ENCODE data around the gene ABL2. TPM values are rescaled to one million over a fixed set of nuclear protein-coding genes. Genes with fewer than 3 reads are reported as not detected.
"Not testable (repeated sequence)": the region's sequence is repeated elsewhere in the genome, so short reads cannot be mapped to it uniquely, and the experiment has no call there.

ABL2 gene
- polyA plus RNA-seq, 4 donors = 8.8 to 12.9 (median 10.5) TPM

DNA sequence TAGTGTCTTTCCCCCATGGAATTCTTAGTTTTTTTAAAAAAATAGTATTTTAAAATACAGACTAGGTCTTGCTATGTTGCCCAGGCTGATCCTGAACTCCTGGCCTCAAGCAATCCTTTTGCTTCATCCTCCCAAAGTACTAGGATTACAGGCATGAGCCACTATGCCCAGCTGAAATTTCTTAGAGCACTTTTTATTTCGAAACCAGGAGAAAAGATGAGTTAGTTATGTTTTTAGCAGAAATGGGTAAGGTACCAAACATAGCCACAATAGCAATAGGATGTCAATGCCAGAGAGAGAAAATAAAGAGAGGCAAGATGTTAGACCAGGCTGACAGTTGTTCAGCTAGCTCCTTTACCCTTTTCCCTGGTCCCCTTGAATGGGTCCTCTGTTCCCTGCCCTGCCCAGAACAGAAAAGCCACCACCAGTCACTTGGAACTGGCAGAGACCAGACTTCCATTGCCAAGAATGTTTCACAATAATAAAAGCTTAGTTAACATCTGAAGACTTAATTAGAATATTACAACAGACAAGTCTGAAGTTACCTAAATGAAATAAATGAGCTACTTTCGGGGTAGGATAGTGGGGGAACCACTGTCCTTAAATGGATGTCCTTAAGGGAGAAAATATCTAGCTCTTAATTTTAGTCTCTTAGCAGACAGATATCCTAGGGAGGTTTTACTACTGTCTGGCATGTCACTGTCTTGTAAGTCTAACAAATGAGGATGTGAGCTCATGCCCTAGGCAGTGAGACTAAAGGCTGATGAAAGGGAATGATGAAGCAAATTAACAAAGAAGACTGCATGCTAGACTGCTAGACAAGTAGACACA is 54.3 kb downstream of the ABL2 start:
- DNase-seq (ENCODE audit: low read depth in 4 of 4, low spot score in 2 of 4) = no peak

DNA sequence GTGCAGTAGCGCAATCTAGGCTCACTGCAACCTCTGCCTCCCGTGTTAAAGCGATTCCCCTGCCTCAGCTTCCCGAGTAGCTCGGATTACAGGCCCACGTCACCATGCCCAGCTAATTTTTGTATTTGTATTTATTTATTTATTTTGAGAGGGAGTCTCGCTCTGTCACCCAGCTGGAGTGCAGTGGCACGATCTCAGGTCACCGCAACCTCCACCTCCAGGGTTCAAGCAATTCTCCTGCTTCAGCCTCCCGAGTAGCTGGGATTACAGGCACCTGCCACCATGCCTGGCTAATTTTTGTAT is 59.1 kb downstream of the ABL2 start:
- not testable (repeated sequence) for DNase-seq (ENCODE audit: low read depth in 4 of 4, low spot score in 2 of 4)

DNA sequence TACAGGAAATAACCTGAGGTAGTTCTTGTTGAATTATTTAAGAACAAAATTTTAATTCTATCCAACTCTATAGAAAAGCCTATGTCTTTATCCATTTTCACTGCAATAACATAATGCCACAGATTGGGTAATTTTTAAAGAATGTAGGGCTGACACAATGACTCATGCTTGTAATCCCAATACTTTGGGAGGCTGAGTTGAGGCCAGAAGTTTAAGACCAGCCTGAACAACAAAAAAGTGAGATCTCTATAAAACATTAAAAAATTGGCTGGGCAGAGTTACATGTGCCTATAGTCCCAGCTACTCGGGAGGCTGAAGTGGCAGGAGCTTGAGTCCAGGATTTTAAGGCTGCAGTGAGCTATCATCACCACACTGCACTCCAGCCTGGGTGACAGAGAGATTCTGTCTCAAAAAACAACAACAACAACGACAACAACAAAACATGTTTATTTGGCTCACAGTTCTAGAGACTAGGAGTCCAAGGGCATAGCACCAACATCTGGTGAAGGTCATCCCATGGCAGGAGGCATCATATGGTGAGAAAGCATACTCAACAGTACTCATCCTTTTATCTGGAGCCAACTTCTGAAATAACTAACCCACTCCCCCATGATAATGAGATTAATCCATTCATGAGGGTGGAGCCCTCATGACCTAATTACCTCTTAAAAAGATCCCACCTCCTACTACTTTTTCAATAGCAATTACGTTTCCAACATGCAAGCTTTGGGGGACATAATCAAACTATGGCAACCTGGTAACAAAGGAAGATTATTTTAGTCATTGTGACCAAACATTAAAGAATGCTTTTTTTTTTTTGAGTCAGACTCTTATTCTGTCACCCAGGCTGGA is 59.6 kb downstream of the ABL2 start:
- no peak for DNase-seq (ENCODE audit: low read depth in 4 of 4, low spot score in 2 of 4)

DNA sequence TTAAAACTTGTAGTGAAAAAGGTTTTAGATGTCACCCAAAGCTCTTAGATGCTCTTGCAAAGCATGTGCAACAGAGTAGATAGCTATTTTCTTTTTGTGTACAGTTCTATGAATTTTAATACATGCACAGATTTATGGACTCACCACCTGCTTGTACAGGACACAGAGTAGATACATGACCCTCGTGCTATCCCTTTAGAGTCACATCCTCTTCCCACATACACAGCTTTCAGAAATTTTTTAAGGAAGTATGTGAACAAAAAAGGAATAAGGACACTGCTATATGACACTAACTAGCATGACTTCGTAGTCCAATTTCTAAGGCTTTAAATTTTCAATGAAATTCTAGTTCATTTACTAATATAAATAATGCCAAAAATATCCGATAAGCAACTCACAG is 60.9 kb downstream of the ABL2 start:
- no peak for DNase-seq (ENCODE audit: low read depth in 4 of 4, low spot score in 2 of 4)

DNA sequence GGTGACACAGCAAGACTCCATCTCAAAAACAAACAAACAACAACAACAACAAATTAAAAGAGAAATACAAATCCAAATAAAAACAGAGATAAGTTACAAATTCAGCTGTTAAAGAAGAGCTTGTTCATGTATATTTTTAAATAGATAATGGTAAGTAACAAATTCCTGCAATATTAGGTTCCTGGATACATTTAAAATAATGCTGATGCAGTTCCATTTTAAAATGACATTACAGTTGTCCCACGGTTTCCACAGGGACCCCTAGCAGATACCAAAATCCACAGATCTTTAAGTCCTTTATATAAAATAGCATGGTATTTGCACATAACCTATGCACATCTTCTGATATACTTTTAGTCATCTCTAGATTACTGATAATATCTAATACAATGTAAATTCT is 61.5 kb downstream of the ABL2 start:
- DNase-seq (ENCODE audit: low read depth in 4 of 4, low spot score in 2 of 4) = no peak

DNA sequence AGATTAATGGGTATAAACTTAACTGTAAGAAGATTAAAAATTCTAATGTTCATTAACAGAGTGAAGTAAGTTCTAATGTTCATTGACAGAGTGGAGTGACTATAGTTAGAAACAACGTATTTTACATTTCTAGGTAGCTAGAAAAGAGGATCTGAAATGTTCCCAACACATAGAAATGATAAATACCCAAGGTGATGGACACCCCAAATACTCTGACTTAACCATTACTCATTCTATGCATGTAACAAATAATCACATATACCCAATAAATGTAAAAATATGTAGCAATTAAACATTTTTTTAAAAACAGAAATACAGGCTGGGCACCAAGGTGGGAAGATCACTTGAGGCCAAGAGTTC is 62.1 kb downstream of the ABL2 start:
- no peak for DNase-seq (ENCODE audit: low read depth in 4 of 4, low spot score in 2 of 4)

DNA sequence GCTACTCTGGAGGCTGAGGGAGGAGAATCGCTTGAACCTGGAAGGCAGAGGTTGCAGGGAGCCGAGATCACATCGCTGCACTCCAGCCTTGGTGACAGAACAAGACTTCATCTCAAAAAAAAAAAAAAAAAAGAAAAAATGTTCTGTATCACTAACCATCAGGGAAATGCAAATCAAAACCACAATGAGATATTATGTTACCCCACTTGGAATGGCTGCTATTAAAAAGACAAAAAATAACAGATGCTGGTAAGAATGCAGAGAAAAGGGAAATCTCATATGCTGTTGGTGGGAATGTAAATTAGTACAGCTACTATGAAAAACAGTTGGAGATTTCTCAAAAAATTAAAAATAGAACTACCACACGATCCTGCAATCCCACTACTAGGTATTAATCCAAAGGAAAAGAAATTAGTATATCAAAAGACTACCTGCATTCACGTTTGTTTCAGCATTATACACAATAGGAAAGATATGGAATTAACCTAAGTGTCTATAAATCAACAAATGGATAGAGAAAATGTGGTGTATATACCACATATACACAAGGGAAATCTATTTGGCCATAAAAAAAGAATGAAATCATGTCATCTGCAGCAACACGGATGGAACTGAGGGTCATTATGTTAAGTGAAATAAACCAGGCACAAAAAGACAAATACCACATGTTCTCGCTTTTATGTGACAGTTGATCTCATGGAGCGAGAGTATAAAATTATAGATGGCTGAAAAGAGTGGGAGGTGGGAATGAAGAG is 62.6 kb downstream of the ABL2 start:
- DNase-seq (ENCODE audit: low read depth in 4 of 4, low spot score in 2 of 4) = no peak

DNA sequence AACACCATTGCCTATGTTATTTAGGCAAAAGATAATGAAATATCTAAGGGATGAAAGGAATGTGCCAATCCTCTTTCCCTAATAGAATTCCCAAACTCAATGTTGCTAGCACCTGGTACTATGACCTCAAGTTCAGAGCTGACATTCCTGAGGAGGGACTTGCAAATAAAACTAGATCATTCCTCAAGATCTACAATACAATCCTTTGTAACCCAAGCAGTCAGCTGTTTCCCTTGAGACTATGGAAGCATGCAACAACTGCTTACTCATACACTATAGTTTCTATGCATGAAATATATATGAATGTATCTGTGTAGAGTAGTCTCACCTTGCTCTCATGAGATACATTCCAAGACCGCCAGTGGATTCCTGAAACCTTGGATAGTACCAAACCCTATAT is 65.0 kb downstream of the ABL2 start:
- no peak for DNase-seq (ENCODE audit: low read depth in 4 of 4, low spot score in 2 of 4)

DNA sequence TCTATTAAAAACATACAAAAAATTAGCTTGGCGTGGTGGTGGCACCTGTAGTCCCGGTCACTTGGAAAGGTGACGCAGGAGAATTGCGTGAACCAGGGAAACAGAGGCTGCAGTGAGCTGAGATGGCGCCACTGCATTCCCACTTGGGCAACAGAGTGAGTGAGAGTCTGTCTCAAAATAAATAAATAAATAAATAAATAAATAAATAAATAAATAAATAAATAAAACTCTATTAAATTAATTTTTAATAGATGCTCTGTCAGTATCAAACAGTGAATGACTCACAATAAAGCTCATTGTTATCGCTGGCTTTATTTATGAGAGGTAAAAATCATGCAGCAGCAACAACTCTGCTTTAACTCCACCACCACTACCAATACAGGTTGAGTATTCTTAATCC is 72.8 kb downstream of the ABL2 start:
- DNase-seq (ENCODE audit: low read depth in 4 of 4, low spot score in 2 of 4) = no peak

DNA sequence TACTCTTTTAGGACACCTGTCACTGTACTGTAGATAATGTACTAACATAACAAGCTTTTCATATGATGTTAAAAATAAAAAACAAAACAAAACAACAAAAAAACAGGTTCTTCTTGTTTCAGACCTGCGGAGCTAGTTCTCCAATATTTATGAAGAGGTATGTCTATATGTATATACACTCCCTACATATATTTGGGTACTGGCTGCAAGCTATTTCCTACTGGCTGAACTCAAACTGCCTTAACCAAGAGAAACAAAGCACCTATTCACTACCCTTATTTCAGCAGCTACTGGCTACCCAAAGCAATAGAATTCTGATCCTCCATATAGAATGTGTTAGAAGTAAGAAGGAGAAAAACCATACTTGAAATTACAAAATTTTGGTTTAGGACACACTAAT is 73.5 kb downstream of the ABL2 start:
- DNase-seq (ENCODE audit: low read depth in 4 of 4, low spot score in 2 of 4) = no peak

DNA sequence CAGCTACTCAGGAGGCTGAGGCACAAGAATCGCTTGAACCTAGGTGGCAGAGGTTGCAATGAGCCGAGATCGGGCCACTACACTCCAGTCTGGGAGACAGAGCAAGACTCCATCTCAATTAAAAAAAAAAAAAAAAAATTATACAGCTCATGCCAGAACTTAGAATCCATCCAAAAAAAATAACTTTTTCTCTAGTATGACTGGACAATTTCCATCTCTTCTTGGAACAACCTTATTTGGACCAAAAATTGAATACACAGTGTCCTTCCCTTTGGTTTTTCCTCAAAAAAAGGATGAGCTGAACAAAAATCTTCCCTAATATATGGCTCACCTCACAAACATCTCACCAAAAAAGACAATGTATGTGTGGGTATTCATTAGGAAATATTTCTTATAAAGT is 73.9 kb downstream of the ABL2 start:
- no peak for DNase-seq (ENCODE audit: low read depth in 4 of 4, low spot score in 2 of 4)

DNA sequence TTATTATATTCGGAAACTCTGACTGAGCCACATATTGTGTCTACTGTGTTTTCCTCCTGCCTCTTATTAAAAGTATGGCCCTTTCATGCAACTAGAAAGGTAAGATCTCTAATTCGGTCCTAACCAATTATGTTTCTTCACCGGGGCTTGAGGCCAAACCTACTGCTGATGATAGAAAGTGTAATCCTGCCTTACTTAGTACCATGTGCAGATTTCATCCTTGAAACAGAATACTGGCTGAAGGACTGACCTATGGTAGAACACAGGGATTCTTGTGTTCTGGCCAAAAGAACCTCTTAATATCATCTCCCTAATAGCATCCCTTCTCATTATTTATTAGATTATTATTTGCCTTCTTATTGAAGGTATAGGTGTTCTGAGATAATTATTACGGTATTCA is 75.0 kb downstream of the ABL2 start:
- DNase-seq (ENCODE audit: low read depth in 4 of 4, low spot score in 2 of 4) = no peak

DNA sequence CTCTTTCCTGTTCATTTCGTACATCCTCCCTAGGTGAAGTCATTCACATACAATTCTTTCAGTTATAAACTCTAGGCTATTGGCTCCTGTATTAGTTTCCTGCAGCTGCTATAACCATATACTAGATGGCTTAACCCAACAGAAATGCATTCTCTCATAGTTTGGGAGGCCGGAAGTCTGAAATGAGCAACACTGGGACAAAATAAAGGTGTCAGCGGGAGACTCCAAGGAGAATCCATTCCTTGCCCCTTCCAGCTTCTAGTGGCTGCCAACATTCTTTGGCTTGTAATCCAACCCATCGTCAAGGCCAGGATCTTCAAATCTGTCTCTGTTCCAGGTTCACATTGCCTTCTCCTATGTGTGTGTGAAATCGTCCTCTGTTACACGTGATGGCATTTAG is 76.3 kb downstream of the ABL2 start:
- DNase-seq (ENCODE audit: low read depth in 4 of 4, low spot score in 2 of 4) = no peak

DNA sequence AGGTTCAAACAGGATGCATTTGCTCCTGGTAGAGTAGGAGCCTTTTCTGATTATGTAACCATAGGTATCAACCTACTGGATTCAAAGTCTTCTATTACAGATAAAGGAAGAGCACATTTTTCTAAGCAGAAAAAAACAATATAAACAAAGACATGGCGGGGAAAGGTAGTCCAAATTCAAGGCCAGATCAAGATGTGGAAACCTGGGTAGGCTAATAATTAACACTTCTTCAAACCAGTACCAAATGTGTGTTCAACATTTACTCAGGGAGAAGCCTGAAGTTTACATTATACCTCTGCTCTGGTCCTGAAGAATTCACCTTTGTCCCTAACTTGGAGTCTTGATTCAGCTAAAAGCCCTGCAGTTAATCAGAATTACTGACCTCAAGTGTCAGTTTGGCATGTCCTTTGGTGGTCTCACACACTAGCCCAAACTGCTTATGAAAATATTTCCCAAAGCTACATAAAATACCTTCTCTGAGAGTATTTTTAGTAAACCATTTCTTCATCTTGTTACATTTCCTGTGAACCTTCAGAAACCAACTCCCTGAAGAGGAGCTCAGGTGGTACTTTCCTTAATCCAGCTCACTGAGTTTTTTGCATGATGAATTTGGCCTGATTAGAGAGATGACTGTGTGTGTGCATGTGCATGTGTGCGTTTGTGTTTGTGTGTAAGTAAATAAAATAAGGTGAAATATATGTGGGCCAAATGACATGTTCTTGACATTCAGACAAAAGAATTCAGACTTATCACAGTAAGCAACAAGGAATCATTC is 77.4 kb downstream of the ABL2 start:
- DNase-seq (ENCODE audit: low read depth in 4 of 4, low spot score in 2 of 4) = no peak

DNA sequence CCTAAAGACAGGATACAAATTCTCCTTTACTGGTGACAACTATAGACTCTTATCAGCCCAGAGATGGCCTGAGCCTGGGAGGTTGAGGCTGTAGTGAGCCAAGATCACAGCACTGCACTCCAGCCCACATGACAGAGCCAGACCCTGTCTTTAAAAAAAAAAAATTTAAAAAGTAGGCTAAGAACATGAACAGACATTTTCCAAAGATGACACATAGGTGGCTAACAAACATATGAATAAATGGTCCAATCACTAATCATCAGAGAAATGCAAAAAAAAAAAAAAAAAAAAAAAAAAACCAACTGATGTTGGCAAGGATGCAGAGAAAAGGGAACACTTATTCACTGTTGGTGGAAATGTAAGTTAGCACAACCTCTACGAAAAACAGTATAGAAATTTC is 82.6 kb downstream of the ABL2 start:
- no peak for DNase-seq (ENCODE audit: low read depth in 4 of 4, low spot score in 2 of 4)

DNA sequence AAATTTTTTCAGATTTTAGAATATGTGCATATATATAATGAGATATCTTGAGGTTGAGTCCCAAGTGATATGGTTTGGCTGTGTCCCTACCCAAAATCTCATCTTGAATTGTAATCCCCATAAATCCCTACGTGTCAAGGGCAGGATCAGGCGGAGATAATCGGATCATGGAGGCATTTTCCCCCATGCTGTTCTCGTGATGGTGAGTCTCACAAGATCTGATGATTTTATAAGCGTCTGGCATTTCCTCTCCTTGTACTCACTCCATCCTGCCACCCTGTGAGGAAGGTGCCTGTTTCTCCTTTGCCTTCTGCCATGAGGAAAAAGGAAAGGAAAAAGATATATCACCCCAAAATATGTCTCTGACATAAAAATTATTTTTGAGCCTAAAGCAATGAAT is 83.0 kb downstream of the ABL2 start:
- DNase-seq (ENCODE audit: low read depth in 4 of 4, low spot score in 2 of 4) = no peak

DNA sequence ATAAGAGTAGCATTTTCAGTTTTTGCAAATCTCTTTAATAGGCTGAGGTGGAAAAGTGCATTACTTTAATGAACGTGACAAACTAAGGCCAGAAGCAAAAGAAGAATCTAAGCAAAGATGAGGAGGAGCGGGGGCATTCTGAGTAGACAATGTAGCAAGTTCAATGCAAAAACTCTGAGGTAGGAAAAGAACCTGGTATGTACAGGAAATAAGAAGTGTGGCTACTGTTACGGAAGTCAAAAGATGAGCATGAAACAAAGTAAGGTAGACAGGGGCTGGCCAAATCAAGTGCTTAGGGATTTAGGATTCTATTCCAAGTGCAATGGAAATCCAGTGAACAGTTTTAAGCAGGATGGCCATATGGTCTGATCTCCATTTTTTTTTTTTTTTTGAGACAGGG is 84.0 kb downstream of the ABL2 start:
- no peak for DNase-seq (ENCODE audit: low read depth in 4 of 4, low spot score in 2 of 4)

DNA sequence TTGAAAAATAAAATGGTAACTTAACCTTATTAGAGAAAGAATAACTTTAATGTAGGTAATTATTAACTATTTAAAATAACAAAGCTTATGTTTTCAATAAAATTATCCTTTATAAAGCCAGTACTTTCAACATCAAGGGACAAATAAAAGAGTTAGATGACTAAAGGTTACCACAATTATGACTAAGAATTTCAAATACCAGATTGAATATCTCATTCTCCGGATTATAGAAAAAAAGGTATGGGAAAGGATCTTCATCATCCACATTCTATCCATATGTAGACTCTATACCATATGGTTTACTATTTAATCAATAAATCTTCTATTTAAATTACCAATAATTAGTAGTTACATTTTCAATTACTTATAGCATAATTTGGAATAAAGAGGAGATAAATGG is 84.9 kb downstream of the ABL2 start:
- no peak for DNase-seq (ENCODE audit: low read depth in 4 of 4, low spot score in 2 of 4)

DNA sequence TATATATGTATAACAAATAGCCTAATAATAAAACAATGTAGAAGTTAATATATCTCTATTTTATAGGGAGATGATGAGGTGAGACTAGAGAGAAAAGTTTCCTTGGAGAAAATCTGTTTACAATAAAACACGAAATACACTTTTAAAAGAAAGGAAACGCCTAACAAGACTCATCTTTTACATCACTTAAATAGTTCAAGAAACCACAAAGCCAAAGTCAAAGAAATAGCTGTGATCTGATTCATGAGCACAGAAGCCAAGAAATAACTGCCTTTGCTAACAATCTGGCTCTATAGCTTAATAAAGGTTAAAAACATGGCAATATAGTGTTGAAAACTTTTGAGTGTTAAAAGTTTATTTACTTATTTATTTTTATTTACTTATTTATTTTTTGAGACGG is 86.2 kb downstream of the ABL2 start:
- no peak for DNase-seq (ENCODE audit: low read depth in 4 of 4, low spot score in 2 of 4)

DNA sequence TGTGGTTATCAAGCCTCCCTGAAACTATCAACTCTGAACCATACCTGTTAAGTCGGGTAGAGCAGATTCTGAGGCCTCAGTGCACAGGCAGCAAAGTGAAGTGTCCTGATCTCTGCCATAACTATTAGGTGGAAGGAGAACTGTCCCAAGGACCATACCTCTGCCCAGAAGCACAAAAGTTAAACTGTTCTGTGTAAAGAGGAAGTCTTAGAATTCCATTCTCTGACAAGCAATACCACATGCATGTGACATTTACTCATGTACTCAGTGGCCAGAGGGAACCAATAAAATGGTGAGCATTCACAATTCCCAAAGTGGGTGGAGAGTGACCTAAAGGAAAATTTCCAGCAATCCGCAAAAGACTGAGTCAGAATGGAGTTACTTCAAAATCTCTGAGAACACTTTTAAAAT is 86.6 kb downstream of the ABL2 start:
- no peak for DNase-seq (ENCODE audit: low read depth in 4 of 4, low spot score in 2 of 4)

Measured in left renal cortex interstitium (tissue), 4 donors.